WTC11 (cell line): ENCODE measurements around the gene KCNB1. TPM values are rescaled to one million over a fixed set of nuclear protein-coding genes. Genes with fewer than 3 reads are reported as not detected.

ENCODE experiments used
- ATAC-seq: fragments of 200-7000 bp; cut with Tn5 transposase; 2 replicates; pipeline ENCODE4 v1.10.0; 2021; ENCODE audit warnings: mild to moderate bottlenecking, moderate library complexity
- CTCF ChIA-PET: fragments of 300-600 bp; sonication (Branson Sonifier 250); formaldehyde crosslinking; loops from one replicate; lab custom pipeline; 2021; ENCODE audit warnings: antibody characterized with exemption; lab: Charles Lee
- POLR2A ChIA-PET: fragments of 350-600 bp; sonication (Branson Sonifier 250); formaldehyde crosslinking; loops from one replicate; lab custom pipeline; 2021; ENCODE audit warnings: antibody characterized with exemption; lab: Charles Lee
- DNase-seq: peaks from one replicate; pipeline ENCODE4 v3.0.0; 2021; ENCODE audit warnings: low spot score
- H3K27ac Mint-ChIP-seq: 2 replicates; pipeline ENCODE4 v1.8.0; 2021; ENCODE audit warnings: mixed read lengths
- H3K27me3 Mint-ChIP-seq: 2 replicates; pipeline ENCODE4 v1.8.0; 2021; ENCODE audit warnings: low read depth, mild to moderate bottlenecking, moderate library complexity, mixed read lengths
- H3K36me3 Mint-ChIP-seq: 2 replicates; pipeline ENCODE4 v1.8.0; 2021; ENCODE audit warnings: mixed read lengths
- H3K4me1 Mint-ChIP-seq: 2 replicates; pipeline ENCODE4 v1.8.0; 2022; ENCODE audit warnings: mixed read lengths
- H3K4me3 Mint-ChIP-seq: 2 replicates; pipeline ENCODE4 v1.8.0; 2021; ENCODE audit warnings: mild to moderate bottlenecking, moderate library complexity, mixed read lengths
- H3K9me3 Mint-ChIP-seq: 2 replicates; pipeline ENCODE4 v1.8.0; 2021; ENCODE audit warnings: mixed read lengths
- ATF1 ChIP-seq: sonication (generic); formaldehyde crosslinking; IDR thresholded peaks from 2 replicates; pipeline ENCODE4 v1.8.1; 2023; ENCODE audit warnings: mild to moderate bottlenecking, moderate library complexity, missing genetic modification reagents
- CBFB ChIP-seq: sonication (generic); formaldehyde crosslinking; IDR thresholded peaks from 2 replicates; pipeline ENCODE4 v1.8.1; 2022; ENCODE audit warnings: mild to moderate bottlenecking, low read depth, missing genetic modification reagents
- E2F4 ChIP-seq: sonication (generic); formaldehyde crosslinking; IDR thresholded peaks from 2 replicates; pipeline ENCODE4 v1.8.1; 2022; ENCODE audit warnings: low read depth, mild to moderate bottlenecking, moderate library complexity, missing genetic modification reagents, borderline replicate concordance
- ERG ChIP-seq: fragments of 250-450 bp; sonication (Bioruptor Pico); IDR thresholded peaks from 2 replicates; pipeline ENCODE4 v1.8.0; 2021; ENCODE audit warnings: mild to moderate bottlenecking
- FOXP1 ChIP-seq: sonication (generic); formaldehyde crosslinking; IDR thresholded peaks from 2 replicates; pipeline ENCODE4 v1.8.0; 2022; ENCODE audit warnings: missing genetic modification reagents, mild to moderate bottlenecking, moderate library complexity, borderline replicate concordance
- GABPB1 ChIP-seq: sonication (generic); formaldehyde crosslinking; IDR thresholded peaks from 2 replicates; pipeline ENCODE4 v1.8.1; 2023; ENCODE audit warnings: mild to moderate bottlenecking, missing genetic modification reagents
- HMGXB4 ChIP-seq: sonication (generic); formaldehyde crosslinking; IDR thresholded peaks from 2 replicates; pipeline ENCODE4 v1.8.1; 2023; ENCODE audit warnings: mild to moderate bottlenecking, moderate library complexity, missing genetic modification reagents
- JUN ChIP-seq: sonication (generic); formaldehyde crosslinking; IDR thresholded peaks from 2 replicates; pipeline ENCODE4 v1.8.0; 2023; ENCODE audit warnings: mild to moderate bottlenecking, missing genetic modification reagents
- KAT7 ChIP-seq: sonication (generic); formaldehyde crosslinking; IDR thresholded peaks from 2 replicates; pipeline ENCODE4 v1.8.1; 2023; ENCODE audit warnings: missing genetic modification reagents, mild to moderate bottlenecking, borderline replicate concordance
- NFE2L1 ChIP-seq: sonication (generic); formaldehyde crosslinking; IDR thresholded peaks from 2 replicates; pipeline ENCODE4 v1.8.1; 2023; ENCODE audit warnings: missing genetic modification reagents
- NFYB ChIP-seq: sonication (generic); formaldehyde crosslinking; conservative IDR thresholded peaks from 2 replicates; pipeline ENCODE4 v1.8.0; 2022; ENCODE audit warnings: low read depth, missing genetic modification reagents
- NR2C2 ChIP-seq: sonication (generic); formaldehyde crosslinking; IDR thresholded peaks from 2 replicates; pipeline ENCODE4 v1.8.0; 2022; ENCODE audit warnings: mild to moderate bottlenecking, missing genetic modification reagents
- PRRX2 ChIP-seq: fragments of 250-450 bp; sonication (Bioruptor Pico); IDR thresholded peaks from 2 replicates; pipeline ENCODE4 v1.8.0; 2021; ENCODE audit warnings: mild to moderate bottlenecking
- TCF7 ChIP-seq: sonication (generic); formaldehyde crosslinking; IDR thresholded peaks from 2 replicates; pipeline ENCODE4 v1.8.0; 2022; ENCODE audit warnings: mild to moderate bottlenecking, low read depth, missing genetic modification reagents, moderate library complexity
- TEAD4 ChIP-seq: sonication (generic); formaldehyde crosslinking; IDR thresholded peaks from 2 replicates; pipeline ENCODE4 v1.8.0; 2022; ENCODE audit warnings: mild to moderate bottlenecking, missing genetic modification reagents
- USF2 ChIP-seq: sonication (generic); formaldehyde crosslinking; IDR thresholded peaks from 2 replicates; pipeline ENCODE4 v1.8.1; 2023; ENCODE audit warnings: mild to moderate bottlenecking, missing genetic modification reagents, moderate library complexity
- ZMAT4 ChIP-seq: fragments of 250-450 bp; sonication (Bioruptor Pico); IDR thresholded peaks from 2 replicates; pipeline ENCODE4 v1.9.0; 2021; ENCODE audit warnings: mild to moderate bottlenecking
- ZNF396 ChIP-seq: fragments of 250-450 bp; sonication (Bioruptor Pico); IDR thresholded peaks from 2 replicates; pipeline ENCODE4 v1.8.0; 2021; ENCODE audit warnings: mild to moderate bottlenecking, moderate library complexity, borderline replicate concordance
- total RNA-seq: library from RNA; stranded (reverse); gene quantifications from 3 replicates; pipeline ENCODE4 v1.2.3, GENCODE V29; 2021

KCNB1 gene
- total RNA-seq, 1 experiment from 2014 or later: 1.1 TPM

GRCh38 chr20:49505518-49505917 is 23.1 kb upstream of the KCNB1 start:
- Mint-ChIP-seq H3K27me3 (no peaks in the 10 kb centered on the region), H3K36me3 (peaks cover 7% of the 10 kb centered on the region; the same call in 1 of the 2 replicates), H3K9me3 (peaks cover 9% of the 10 kb centered on the region; the same call in 1 of the 2 replicates), H3K27ac (no peak overlapping the region), H3K4me3 (no peak overlapping the region), H3K4me1 (0 out of 2 replicates have a peak, but pooled peaks cover 5% of the 10 kb centered on the region)
- no peak for TF ChIP-seq HMGXB4 (CRISPR knock-in tag)
- no peak for TF ChIP-seq JUN (CRISPR knock-in tag)
- no peak for TF ChIP-seq ZMAT4 (CRISPR knock-in tag)
- CTCF ChIA-PET: interaction anchor here (0.7 to 6.5 kb wide), 13 partner anchors 21 to 291 kb away, joined by 3 to 76 read pairs (median 5); partner anchors contain the start of gene KCNB1
- DNase-seq: peak; percentile 66
- ATAC-seq: peak; percentile 50
- POLR2A ChIA-PET: interaction anchor here (0.7 to 1.2 kb wide), 2 partner anchors 22 to 99 kb away, joined by 3 to 9 read pairs; no protein-coding TSS in a partner anchor

GRCh38 chr20:49503176-49503575 is 20.7 kb upstream of the KCNB1 start:
- POLR2A ChIA-PET: no interaction called here
- DNase-seq (no peak), ATAC-seq (no peak)
- H3K27me3 Mint-ChIP-seq: peaks cover 2% of the 10 kb centered on the region; the same call in 1 of the 2 replicates
- 0 out of 2 replicates have a peak, but pooled peaks cover 5% of the 10 kb centered on the region for H3K4me1 Mint-ChIP-seq
- H3K9me3 Mint-ChIP-seq: peaks cover 9% of the 10 kb centered on the region
- H3K36me3 Mint-ChIP-seq: 0 out of 2 replicates have a peak, but pooled peaks cover 4% of the 10 kb centered on the region
- H3K27ac Mint-ChIP-seq: no peak overlapping the region
- TF ChIP-seq E2F4 (CRISPR knock-in tag) (no peak), NFE2L1 (CRISPR knock-in tag) (no peak), KAT7 (no peak), NR2C2 (CRISPR knock-in tag) (no peak), ZNF396 (CRISPR knock-in tag) (no peak), ERG (CRISPR knock-in tag) (no peak), CBFB (CRISPR knock-in tag) (no peak), USF2 (CRISPR knock-in tag) (no peak), GABPB1 (no peak), TCF7 (no peak), PRRX2 (CRISPR knock-in tag) (no peak), ATF1 (CRISPR knock-in tag) (no peak), TEAD4 (CRISPR knock-in tag) (no peak), FOXP1 (CRISPR knock-in tag) (no peak), NFYB (no peak)
- CTCF ChIA-PET: interaction anchor here (1.1 to 6.5 kb wide), 5 partner anchors 19 to 183 kb away, joined by 3 to 76 read pairs (median 6); partner anchors contain the start of gene KCNB1
- H3K4me3 Mint-ChIP-seq: no peak overlapping the region
